Smooth muscle cell of the brain vasculature (primary cell): Measurements from ENCODE around the gene NKD2.

Source experiments
- DNase-seq: peaks from one replicate; pipeline ENCODE4 v3.0.0-alpha.2; 2012; ENCODE audit warnings: low read depth, low spot score

The NKD2 gene

GRCh38 chr5:1041225-1042143 is 32.9 kb downstream of the NKD2 start:
- no peak for DNase-seq

GRCh38 chr5:1042626-1043025 is 34.0 kb downstream of the NKD2 start:
- no peak for DNase-seq

- no peak for DNase-seq
These were observed 34.7 kb downstream of the NKD2 start for GRCh38 chr5:1043327-1043726.

- no peak for DNase-seq
These were observed 35.5 kb downstream of the NKD2 start for GRCh38 chr5:1044117-1044516.

GRCh38 chr5:1045960-1046560 is 37.5 kb downstream of the NKD2 start:
- no peak for DNase-seq

GRCh38 chr5:1047332-1047965 is 38.8 kb downstream of the NKD2 start:
- no peak for DNase-seq

GRCh38 chr5:1048162-1048721 is 39.6 kb downstream of the NKD2 start:
- no peak for DNase-seq

GRCh38 chr5:1048861-1049838 is 40.5 kb downstream of the NKD2 start:
- DNase-seq, result no peak

GRCh38 chr5:1050423-1051365 is 42.1 kb downstream of the NKD2 start:
- no peak for DNase-seq

GRCh38 chr5:1051366-1051720 is 42.7 kb downstream of the NKD2 start:
- DNase-seq, result no peak

GRCh38 chr5:1052076-1052475 is 43.5 kb downstream of the NKD2 start:
- DNase-seq, result no peak

GRCh38 chr5:1052641-1053390 is 44.2 kb downstream of the NKD2 start:
- DNase-seq, result no peak

- no peak for DNase-seq
These were observed 44.9 kb downstream of the NKD2 start for GRCh38 chr5:1053391-1054017.

GRCh38 chr5:1054018-1054798 is 45.6 kb downstream of the NKD2 start:
- no peak for DNase-seq

- no peak for DNase-seq
These were observed 46.5 kb downstream of the NKD2 start for GRCh38 chr5:1054799-1055775.

GRCh38 chr5:1055896-1056610 is 47.5 kb downstream of the NKD2 start:
- no peak for DNase-seq
